ENCODE results near the gene CD5L. TPM values are rescaled to one million over a fixed set of nuclear protein-coding genes. Genes with fewer than 3 reads are reported as not detected.

CD5L gene
- total RNA-seq, 1 experiment from 2014 or later: not detected

GRCh38 chr1:157829210-157829609 lies 12.4 kb downstream of the CD5L start (continued):
- no peak for TF ChIP-seq POLR2AphosphoS5 (IDR thresholded peaks at IDR 0.05; ENCODE audit: low read depth, low read length)
- TF ChIP-seq JUND (IDR thresholded peaks at IDR 0.05): no peak
- TF ChIP-seq REST (IDR thresholded peaks at IDR 0.05; ENCODE audit: low read depth): no peak

- ChIA-PET RAD21 (ENCODE audit: low non-redundant PET in 1 of 2, low total read pairs in 2 of 2, uncharacterized antibody in 2 of 2, unreplicated experiment in 2 of 2) (no interaction called here), POLR2A (no interaction called here), CTCF (no interaction called here)
- Histone ChIP-seq H3K27me3 (ENCODE audit: insufficient read depth, low read length) (peaks cover 29% of the 10 kb centered on the region), H2AFZ (ENCODE audit: low read depth, low read length, poor library complexity, severe bottlenecking) (no peak overlapping the region), H3K9me2 (ENCODE audit: insufficient read depth) (no peaks in the 10 kb centered on the region), H3K79me2 (ENCODE audit: insufficient read depth, low read length) (no peaks in the 10 kb centered on the region), H3K4me3 (replicated peaks in 1 of 2; ENCODE audit: low read depth in 1 of 2, low read length in 2 of 2) (no peak overlapping the region), H3K36me3 (ENCODE audit: control insufficient read depth in 1 of 2, insufficient read depth in 2 of 2, low read length in 2 of 2) (no peaks in the 10 kb centered on the region), H3K4me1 (ENCODE audit: control insufficient read depth in 1 of 2, insufficient read depth in 2 of 2, low read length in 2 of 2) (no peaks in the 10 kb centered on the region), H3K9ac (ENCODE audit: low read length) (no peak overlapping the region), H3K9me3 (ENCODE audit: control insufficient read depth in 1 of 2, insufficient read depth in 1 of 2, low read depth in 1 of 2, low read length in 2 of 2) (no peaks in the 10 kb centered on the region), H4K20me1 (ENCODE audit: insufficient read depth) (no peaks in the 10 kb centered on the region), H3K4me2 (ENCODE audit: low read length) (no peak overlapping the region), H3K27ac (ENCODE audit: low read depth, low read length) (no peak overlapping the region)
- no peak for ATAC-seq
- no peak for DNase-seq (ENCODE audit: low read depth, low spot score)
- intact Hi-C loops (cut with micrococcal nuclease): no loop called here
- BruUV-seq (replicated peaks): no TSS peak
- TF ChIP-seq REST (IDR thresholded peaks at IDR 0.05; ENCODE audit: low read depth) (no peak), EZH2phosphoT487 (IDR thresholded peaks at IDR 0.05; ENCODE audit: borderline replicate concordance) (no peak), ZFX (IDR thresholded peaks at IDR 0.05) (no peak), JUND (IDR thresholded peaks at IDR 0.05) (no peak), FOSL1 (IDR thresholded peaks at IDR 0.05; ENCODE audit: low read depth) (no peak), CTCF (IDR thresholded peaks at IDR 0.05 in 2 of 3, conservative IDR thresholded peaks at IDR 0.05 in 1 of 3; ENCODE audit: borderline replicate concordance in 1 of 3, insufficient read depth in 1 of 3, low read depth in 2 of 3, low read length in 2 of 3) (no peak), POLR2AphosphoS5 (IDR thresholded peaks at IDR 0.05; ENCODE audit: low read depth, low read length) (no peak), RAD21 (IDR thresholded peaks at IDR 0.05; ENCODE audit: low read depth) (no peak), EGR1 (IDR thresholded peaks at IDR 0.05; ENCODE audit: low read depth) (no peak), POLR2A (IDR thresholded peaks at IDR 0.05; ENCODE audit: borderline replicate concordance, extremely low read depth, insufficient read depth, insufficient read length) (no peak), ATF3 (IDR thresholded peaks at IDR 0.05) (no peak), TCF7L2 (IDR thresholded peaks at IDR 0.05; ENCODE audit: borderline replicate concordance, extremely low read depth, insufficient read depth, insufficient read length) (no peak), CBX3 (IDR thresholded peaks at IDR 0.05; ENCODE audit: low read depth) (no peak), MAX (IDR thresholded peaks at IDR 0.05) (no peak), SIN3A (IDR thresholded peaks at IDR 0.05; ENCODE audit: low read depth) (no peak), ZNF274 (IDR thresholded peaks at IDR 0.05; ENCODE audit: low read depth, low read length) (no peak), EZH2 (IDR thresholded peaks at IDR 0.05) (no peak), SRF (IDR thresholded peaks at IDR 0.05; ENCODE audit: low read depth) (no peak)
These were observed 21.3 kb downstream of the CD5L start for GRCh38 chr1:157820299-157820698.

All from HCT116 (cell line).